GM12878 (cell line): ENCODE results near the gene DDR2. TPM values are rescaled to one million over a fixed set of nuclear protein-coding genes. Genes with fewer than 3 reads are reported as not detected.

Source experiments
- ATAC-seq: fragments of 200-7000 bp; cut with Tn5 transposase; 3 replicates; pipeline ENCODE4 v1.9.1; 2020; ENCODE audit warnings: mild to moderate bottlenecking, moderate library complexity
- BruUV-seq: library from RNA; stranded (reverse); fragments of 400-500 nt; replicated peaks from 2 replicates; lab custom pipeline; 2021; lab: Mats Ljungman, UMichigan
- CTCF ChIA-PET: fragments of 300-600 bp; sonication (Branson Sonifier 250); formaldehyde crosslinking; extraction: SDS; loops from one replicate; lab custom pipeline; 2021; ENCODE audit warnings: inconsistent platforms; lab: Yijun Ruan, JAX
- POLR2A ChIA-PET: fragments of 350-600 bp; formaldehyde crosslinking; extraction: SDS; loops from one replicate; lab custom pipeline; 2021; ENCODE audit warnings: inconsistent platforms; lab: Charles Lee
- RAD21 ChIA-PET: fragments of 300-600 bp; sonication (Branson Sonifier 250); formaldehyde crosslinking; loops from one replicate; lab custom pipeline; 2023; ENCODE audit warnings: antibody characterized with exemption; ENCODE audit not compliant: unreplicated experiment; lab: Charles Lee
- SMC1A ChIA-PET: fragments of 300-600 bp; sonication (Branson Sonifier 250); formaldehyde crosslinking; loops from one replicate; lab custom pipeline; 2023; ENCODE audit not compliant: unreplicated experiment, uncharacterized antibody; lab: Charles Lee
- DNase-seq: peaks from one replicate; pipeline ENCODE4 v3.0.0-alpha.2; 2011; ENCODE audit warnings: low read depth, low spot score
- FAIRE-seq: peaks from 3 replicates; lab custom pipeline; 2011; peaks lifted over from hg19 to GRCh38; lab: Jason Lieb, UNC
- H2AFZ ChIP-seq: 2 replicates; pipeline ENCODE4 v1.6.0; 2011; ENCODE audit warnings: low read depth, low read length, control low read depth; ENCODE audit not compliant: control insufficient read depth
- H3K27ac ChIP-seq: 2 replicates; pipeline ENCODE4 v1.5.1; 2011; ENCODE audit warnings: control low read depth; ENCODE audit not compliant: control insufficient read depth, insufficient read depth
- H3K27me3 ChIP-seq, 2 experiments: replicated peaks in 1 of 2; 2 replicates each; pipeline versions ENCODE4 v1.6.0 to v1.6.1; 2011; ENCODE audit warnings: low read length in 1 of 2; ENCODE audit not compliant: control insufficient read depth in 2 of 2, insufficient read depth in 2 of 2
- H3K36me3 ChIP-seq, 2 experiments: 2 replicates each; pipeline ENCODE4 v1.5.1; 2011; ENCODE audit warnings: low read length in 1 of 2; ENCODE audit not compliant: control insufficient read depth in 2 of 2, insufficient read depth in 2 of 2
- H3K4me1 ChIP-seq: 2 replicates; pipeline ENCODE4 v1.6.1; 2011; ENCODE audit warnings: mild to moderate bottlenecking, low read length, moderate library complexity, mixed read lengths; ENCODE audit not compliant: control insufficient read depth, insufficient read depth
- H3K4me2 ChIP-seq: 2 replicates; pipeline ENCODE4 v1.6.0; 2011; ENCODE audit warnings: control low read depth; ENCODE audit not compliant: control insufficient read depth, insufficient read depth
- H3K4me3 ChIP-seq: fragments of 200-600 bp; sonication (generic); 2 replicates; pipeline ENCODE4 v1.5.1; 2016
- H3K79me2 ChIP-seq: 2 replicates; pipeline ENCODE4 v1.6.0; 2011; ENCODE audit warnings: low read length; ENCODE audit not compliant: control insufficient read depth, insufficient read depth
- H3K9ac ChIP-seq: 2 replicates; pipeline ENCODE4 v1.8.0; 2011; ENCODE audit warnings: low read length, control low read depth, mixed read lengths; ENCODE audit not compliant: control insufficient read depth, insufficient read depth
- H3K9me3 ChIP-seq: replicated peaks from 3 replicates; pipeline ENCODE4 v1.5.1; 2011; ENCODE audit warnings: mild to moderate bottlenecking, low read length; ENCODE audit not compliant: control insufficient read depth, insufficient read depth
- H4K20me1 ChIP-seq: 2 replicates; pipeline ENCODE4 v1.6.0; 2011; ENCODE audit not compliant: control insufficient read depth, insufficient read depth
- BCL11A ChIP-seq: IDR thresholded peaks from 2 replicates; pipeline ENCODE4 v1.6.1; 2011; ENCODE audit warnings: low read depth, low read length
- EGR1 ChIP-seq, 2 experiments: IDR thresholded peaks; 1 replicate in 1 of 2; 2 replicates in 1 of 2; pipeline ENCODE4 v1.6.1; 2011 to 2012; ENCODE audit warnings: low read depth in 2 of 2, low read length in 2 of 2, borderline replicate concordance in 1 of 2, mild to moderate bottlenecking in 1 of 2, moderate library complexity in 1 of 2
- ESRRA ChIP-seq: IDR thresholded peaks from 2 replicates; pipeline ENCODE4 v1.6.1; 2012; ENCODE audit warnings: mild to moderate bottlenecking, low read length, improper control_type of control experiment
- GABPA ChIP-seq: IDR thresholded peaks from 2 replicates; pipeline ENCODE4 v1.6.1; 2014; ENCODE audit warnings: antibody characterized with exemption, low read depth, mild to moderate bottlenecking, inconsistent platforms
- IRF4 ChIP-seq: IDR thresholded peaks from 2 replicates; pipeline ENCODE4 v1.6.1; 2011; ENCODE audit warnings: low read depth, low read length
- NFYB ChIP-seq: IDR thresholded peaks from 2 replicates; pipeline ENCODE4 v1.6.1; 2011; ENCODE audit warnings: low read depth, mild to moderate bottlenecking, low read length, improper control_type of control experiment, moderate library complexity; ENCODE audit not compliant: insufficient read depth
- PAX8 ChIP-seq: fragments of 450-650 bp; IDR thresholded peaks from 2 replicates; pipeline ENCODE4 v1.6.1; 2017; ENCODE audit warnings: mild to moderate bottlenecking, moderate library complexity
- PML ChIP-seq: IDR thresholded peaks from 2 replicates; pipeline ENCODE4 v1.6.1; 2012; ENCODE audit warnings: low read length, inconsistent platforms
- RAD51 ChIP-seq: fragments of 450-650 bp; IDR thresholded peaks from 2 replicates; pipeline ENCODE4 v1.6.1; 2016; ENCODE audit warnings: moderate library complexity, mild to moderate bottlenecking, inconsistent platforms
- RFX5 ChIP-seq: IDR thresholded peaks from 2 replicates; pipeline ENCODE4 v1.6.1; 2011; ENCODE audit warnings: low read depth, low read length, improper control_type of control experiment
- SIX5 ChIP-seq: IDR thresholded peaks from 2 replicates; pipeline ENCODE4 v1.6.1; 2011; ENCODE audit warnings: mild to moderate bottlenecking, low read depth, low read length, moderate library complexity; ENCODE audit not compliant: severe bottlenecking
- SMAD5 ChIP-seq: IDR thresholded peaks from 2 replicates; pipeline ENCODE4 v1.6.1; 2016; ENCODE audit warnings: antibody characterized with exemption, low read depth
- SMC3 ChIP-seq: IDR thresholded peaks from 2 replicates; pipeline ENCODE4 v1.6.1; 2011; ENCODE audit warnings: low read length, improper control_type of control experiment, borderline replicate concordance
- SREBF2 ChIP-seq: IDR thresholded peaks from 2 replicates; pipeline ENCODE4 v1.6.1; 2012; ENCODE audit warnings: mild to moderate bottlenecking, low read length
- STAT3 ChIP-seq: IDR thresholded peaks from 2 replicates; pipeline ENCODE4 v1.6.1; 2011; ENCODE audit warnings: low read depth, low read length, improper control_type of control experiment
- ZNF217 ChIP-seq: fragments of 450-650 bp; IDR thresholded peaks from 2 replicates; pipeline ENCODE4 v1.6.1; 2017; ENCODE audit warnings: antibody characterized with exemption, mild to moderate bottlenecking
- WGBS: methylation state at CpG from one replicate; pipeline ENCODE4 v1.1.6; 2016; ENCODE audit warnings: low lambda C conversion rate; ENCODE audit not compliant: insufficient replicate concordance, insufficient coverage; ENCODE audit errors: missing lambda C conversion rate; 5-methylcytosine and 5-hydroxymethylcytosine counted together
- in situ Hi-C: fragments of 300-500 bp; cut with MboI; formaldehyde crosslinking; loops from 9 replicates; pipeline ENCODE4 v1.14.3; 2018; ENCODE audit warnings: mixed read lengths
- intact Hi-C: fragments of 100-400 bp; cut with micrococcal nuclease; formaldehyde crosslinking; loops from one replicate; pipeline ENCODE4 v1.14.2; 2022; ENCODE audit not compliant: unreplicated experiment
- polyA plus RNA-seq, 11 experiments: library from polyadenylated mRNA; depleted of rRNA in 4 of 11; unstranded in 6 of 11; stranded (reverse) in 5 of 11; fragments of >200 nt; fragmentation: Nextera tagmentation in 4 of 11; fragmentation: Illumina TruSeq in 1 of 11; extraction: Ambion mirVana in 4 of 11; extraction: Trizol in 1 of 11; gene quantifications; 1 replicate in 1 of 11; 2 replicates in 10 of 11; pipeline versions ENCODE4 v1.2.1 to v1.2.3, GENCODE V29; 2011 to 2016; ENCODE audit warnings: inconsistent platforms in 2 of 11, missing spikeins in 2 of 11, low read depth in 1 of 11
- total RNA-seq, 4 experiments: library from RNA; depleted of rRNA in 3 of 4; stranded (reverse); fragments of >200 nt in 3 of 4; fragmentation: Illumina TruSeq in 1 of 4; extraction: Trizol in 1 of 4; gene quantifications; 2 replicates each; pipeline versions ENCODE4 v1.2.1 to v1.2.3, GENCODE V29; 2013 to 2021
- TF ChIP-seq, protein P1 (sequence below): IDR thresholded peaks from 2 replicates; pipeline ENCODE4 v1.6.1; 2012; ENCODE audit warnings: low read depth, low read length, improper control_type of control experiment
- TF ChIP-seq, protein P2 (sequence below): fragments of 150-350 bp; IDR thresholded peaks from 2 replicates; pipeline ENCODE4 v1.6.1; 2016; ENCODE audit warnings: low read depth, low read length
- TF ChIP-seq, protein P3 (sequence below): fragments of 150-350 bp; IDR thresholded peaks from 2 replicates; pipeline ENCODE4 v1.6.1; 2014; ENCODE audit warnings: mild to moderate bottlenecking, low read depth, low read length

The DDR2 gene
- total and polyA plus RNA-seq, 10 of the 15 experiments (the other 5 are each of a cell fraction or from before 2014, with no cell fraction given) = 1.9 to 8.8 (median 5.5) TPM

DNA sequence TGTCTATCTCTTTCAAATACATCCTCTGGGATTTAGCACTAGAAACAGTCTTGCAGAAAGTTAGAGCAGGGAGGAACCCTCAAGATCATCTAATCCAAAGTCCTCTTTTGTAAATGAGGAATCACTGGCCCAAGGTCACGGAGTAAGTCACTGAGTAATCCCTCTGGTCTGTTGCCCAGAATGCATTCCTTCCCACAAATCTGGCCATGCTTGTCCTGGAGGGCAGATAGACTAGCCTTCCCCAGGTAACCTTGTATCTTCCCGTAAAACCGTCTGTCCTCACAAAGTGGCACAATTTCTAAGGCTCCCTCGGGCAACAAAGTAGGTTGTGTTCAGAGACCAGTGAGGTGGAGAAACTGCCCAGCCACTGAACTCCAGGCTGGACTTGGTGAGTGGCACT is 46.2 kb downstream of the DDR2 start:
- TF ChIP-seq RAD51 (no peak), GABPA (no peak), EGR1 (IDR thresholded peaks at IDR 0.05; ENCODE audit: borderline replicate concordance in 1 of 2, low read depth in 2 of 2, low read length in 2 of 2) (no peak), NFYB (no peak), BCL11A (no peak), PML (no peak), STAT3 (no peak), IRF4 (no peak), PAX8 (no peak), RFX5 (no peak), ESRRA (no peak), SIX5 (no peak), SREBF2 (no peak), SMC3 (no peak), ZNF217 (no peak), SMAD5 (no peak)
- TF ChIP-seq, protein P1, sequence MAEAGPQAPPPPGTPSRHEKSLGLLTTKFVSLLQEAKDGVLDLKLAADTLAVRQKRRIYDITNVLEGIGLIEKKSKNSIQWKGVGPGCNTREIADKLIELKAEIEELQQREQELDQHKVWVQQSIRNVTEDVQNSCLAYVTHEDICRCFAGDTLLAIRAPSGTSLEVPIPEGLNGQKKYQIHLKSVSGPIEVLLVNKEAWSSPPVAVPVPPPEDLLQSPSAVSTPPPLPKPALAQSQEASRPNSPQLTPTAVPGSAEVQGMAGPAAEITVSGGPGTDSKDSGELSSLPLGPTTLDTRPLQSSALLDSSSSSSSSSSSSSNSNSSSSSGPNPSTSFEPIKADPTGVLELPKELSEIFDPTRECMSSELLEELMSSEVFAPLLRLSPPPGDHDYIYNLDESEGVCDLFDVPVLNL = no peak
- TF ChIP-seq, protein P2, sequence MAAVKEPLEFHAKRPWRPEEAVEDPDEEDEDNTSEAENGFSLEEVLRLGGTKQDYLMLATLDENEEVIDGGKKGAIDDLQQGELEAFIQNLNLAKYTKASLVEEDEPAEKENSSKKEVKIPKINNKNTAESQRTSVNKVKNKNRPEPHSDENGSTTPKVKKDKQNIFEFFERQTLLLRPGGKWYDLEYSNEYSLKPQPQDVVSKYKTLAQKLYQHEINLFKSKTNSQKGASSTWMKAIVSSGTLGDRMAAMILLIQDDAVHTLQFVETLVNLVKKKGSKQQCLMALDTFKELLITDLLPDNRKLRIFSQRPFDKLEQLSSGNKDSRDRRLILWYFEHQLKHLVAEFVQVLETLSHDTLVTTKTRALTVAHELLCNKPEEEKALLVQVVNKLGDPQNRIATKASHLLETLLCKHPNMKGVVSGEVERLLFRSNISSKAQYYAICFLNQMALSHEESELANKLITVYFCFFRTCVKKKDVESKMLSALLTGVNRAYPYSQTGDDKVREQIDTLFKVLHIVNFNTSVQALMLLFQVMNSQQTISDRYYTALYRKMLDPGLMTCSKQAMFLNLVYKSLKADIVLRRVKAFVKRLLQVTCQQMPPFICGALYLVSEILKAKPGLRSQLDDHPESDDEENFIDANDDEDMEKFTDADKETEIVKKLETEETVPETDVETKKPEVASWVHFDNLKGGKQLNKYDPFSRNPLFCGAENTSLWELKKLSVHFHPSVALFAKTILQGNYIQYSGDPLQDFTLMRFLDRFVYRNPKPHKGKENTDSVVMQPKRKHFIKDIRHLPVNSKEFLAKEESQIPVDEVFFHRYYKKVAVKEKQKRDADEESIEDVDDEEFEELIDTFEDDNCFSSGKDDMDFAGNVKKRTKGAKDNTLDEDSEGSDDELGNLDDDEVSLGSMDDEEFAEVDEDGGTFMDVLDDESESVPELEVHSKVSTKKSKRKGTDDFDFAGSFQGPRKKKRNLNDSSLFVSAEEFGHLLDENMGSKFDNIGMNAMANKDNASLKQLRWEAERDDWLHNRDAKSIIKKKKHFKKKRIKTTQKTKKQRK = no peak
- TF ChIP-seq, protein P3, sequence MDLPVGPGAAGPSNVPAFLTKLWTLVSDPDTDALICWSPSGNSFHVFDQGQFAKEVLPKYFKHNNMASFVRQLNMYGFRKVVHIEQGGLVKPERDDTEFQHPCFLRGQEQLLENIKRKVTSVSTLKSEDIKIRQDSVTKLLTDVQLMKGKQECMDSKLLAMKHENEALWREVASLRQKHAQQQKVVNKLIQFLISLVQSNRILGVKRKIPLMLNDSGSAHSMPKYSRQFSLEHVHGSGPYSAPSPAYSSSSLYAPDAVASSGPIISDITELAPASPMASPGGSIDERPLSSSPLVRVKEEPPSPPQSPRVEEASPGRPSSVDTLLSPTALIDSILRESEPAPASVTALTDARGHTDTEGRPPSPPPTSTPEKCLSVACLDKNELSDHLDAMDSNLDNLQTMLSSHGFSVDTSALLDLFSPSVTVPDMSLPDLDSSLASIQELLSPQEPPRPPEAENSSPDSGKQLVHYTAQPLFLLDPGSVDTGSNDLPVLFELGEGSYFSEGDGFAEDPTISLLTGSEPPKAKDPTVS = no peak
- CTCF ChIA-PET = interaction anchor here (0.6 to 3.8 kb wide), 6 partner anchors 12 to 321 kb away, joined by 3 to 20 read pairs (median 6); no protein-coding TSS in a partner anchor
- intact Hi-C loops (no loop called here), in situ Hi-C loops (no loop called here)
- RAD21 ChIA-PET = interaction anchor here (1.4 to 3.2 kb wide), 5 partner anchors 23 to 122 kb away, joined by 4 to 13 read pairs (median 7); partner anchors contain the start of gene DDR2
- no TSS peak for BruUV-seq
- Histone ChIP-seq H3K4me3 (no peak overlapping the region), H2AFZ (no peak overlapping the region; the same call in 1 of the 2 replicates), H3K79me2 (no peaks in the 10 kb centered on the region), H3K9me3 (no peaks in the 10 kb centered on the region; the same call in 1 of the 3 replicates), H3K36me3 (no peaks in the 10 kb centered on the region), H3K27ac (no peak overlapping the region), H3K4me1 (peaks cover 8% of the 10 kb centered on the region), H3K27me3 (no peaks in the 10 kb centered on the region), H4K20me1 (no peaks in the 10 kb centered on the region), H3K9ac (no peak overlapping the region), H3K4me2 (no peak overlapping the region)
- POLR2A ChIA-PET = interaction anchor here (1.1 kb wide), 1 partner anchor 46 kb away, joined by 3 read pairs; the partner anchor contains the start of gene DDR2
- 90% methylated on average over 4 of the region's 4 CpGs for WGBS
- ATAC-seq (no peak), DNase-seq (no peak), FAIRE-seq (no peak)
- SMC1A ChIA-PET = interaction anchor here (0.8 to 11.2 kb wide), 9 partner anchors 10 to 64 kb away, joined by 3 to 80 read pairs (median 3); partner anchors contain the start of gene DDR2
